Measurements from ENCODE around the gene TEX29.

Gene TEX29

DNA sequence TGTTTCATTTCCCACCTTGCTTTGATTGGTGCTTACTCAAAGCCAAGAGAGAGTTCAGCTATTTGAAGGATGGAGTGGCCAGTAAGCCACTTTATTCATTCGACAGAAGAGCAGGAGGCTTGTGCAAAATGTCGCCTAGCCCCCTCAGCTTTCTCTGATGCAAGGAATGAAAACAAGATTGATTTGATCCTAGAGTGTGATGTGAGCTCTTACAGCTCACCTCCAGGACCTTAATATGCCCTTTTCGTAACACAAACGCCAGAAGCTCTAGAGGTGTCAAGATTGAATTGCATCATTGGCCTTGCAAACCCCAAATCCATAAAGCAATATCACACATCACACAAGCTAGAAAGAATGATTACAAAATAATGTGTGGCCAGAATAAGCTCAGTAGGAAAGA, 36.4 kb downstream of the TEX29 start:
- TF ChIP-seq, protein P1, sequence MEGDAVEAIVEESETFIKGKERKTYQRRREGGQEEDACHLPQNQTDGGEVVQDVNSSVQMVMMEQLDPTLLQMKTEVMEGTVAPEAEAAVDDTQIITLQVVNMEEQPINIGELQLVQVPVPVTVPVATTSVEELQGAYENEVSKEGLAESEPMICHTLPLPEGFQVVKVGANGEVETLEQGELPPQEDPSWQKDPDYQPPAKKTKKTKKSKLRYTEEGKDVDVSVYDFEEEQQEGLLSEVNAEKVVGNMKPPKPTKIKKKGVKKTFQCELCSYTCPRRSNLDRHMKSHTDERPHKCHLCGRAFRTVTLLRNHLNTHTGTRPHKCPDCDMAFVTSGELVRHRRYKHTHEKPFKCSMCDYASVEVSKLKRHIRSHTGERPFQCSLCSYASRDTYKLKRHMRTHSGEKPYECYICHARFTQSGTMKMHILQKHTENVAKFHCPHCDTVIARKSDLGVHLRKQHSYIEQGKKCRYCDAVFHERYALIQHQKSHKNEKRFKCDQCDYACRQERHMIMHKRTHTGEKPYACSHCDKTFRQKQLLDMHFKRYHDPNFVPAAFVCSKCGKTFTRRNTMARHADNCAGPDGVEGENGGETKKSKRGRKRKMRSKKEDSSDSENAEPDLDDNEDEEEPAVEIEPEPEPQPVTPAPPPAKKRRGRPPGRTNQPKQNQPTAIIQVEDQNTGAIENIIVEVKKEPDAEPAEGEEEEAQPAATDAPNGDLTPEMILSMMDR (IDR thresholded peaks at IDR 0.05; ENCODE audit: low read depth, low read length, missing control alignments): no peak
- H3K4me3 ChIP-seq (ENCODE audit: low read depth, low read length): no peak overlapping the region
- DNase-seq (ENCODE audit: low read depth): no peak
- in situ Hi-C loops (cut with HindIII; ENCODE audit: low sequenced_read_pairs): no loop called here

DNA sequence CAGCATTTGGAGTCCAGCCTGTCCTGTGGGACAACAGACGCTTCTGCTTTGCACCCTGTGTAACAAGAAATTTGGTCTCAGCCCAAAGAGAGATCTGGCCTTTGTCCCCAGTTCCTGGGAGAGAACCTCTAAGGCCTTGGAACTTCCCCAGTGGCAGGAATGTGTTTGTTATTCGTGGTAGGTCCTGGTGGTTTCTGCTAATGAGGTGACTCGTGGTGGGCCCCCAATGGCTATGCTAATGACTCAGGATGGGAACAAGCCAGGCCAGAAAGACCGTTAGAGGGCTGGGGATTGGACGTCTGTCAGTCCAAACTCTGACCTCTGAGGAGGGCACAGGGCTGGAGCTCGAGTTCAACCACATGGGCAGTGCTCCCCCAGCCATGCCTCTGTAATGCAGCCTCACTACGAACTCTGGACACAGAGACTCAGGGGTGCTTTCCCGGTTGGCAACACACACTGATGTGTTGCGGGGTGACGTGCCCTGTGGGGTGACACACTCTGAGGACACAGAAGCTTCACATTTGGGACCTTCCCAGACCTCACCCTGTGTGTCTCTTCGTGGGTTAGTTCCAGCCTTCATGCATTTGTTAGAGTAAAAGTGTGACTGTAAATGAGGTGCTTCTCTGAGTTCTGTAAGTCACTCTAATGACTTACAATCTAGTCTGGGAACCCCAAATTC, 38.9 kb downstream of the TEX29 start:
- no peak for DNase-seq (ENCODE audit: low read depth)
- in situ Hi-C loops (cut with HindIII; ENCODE audit: low sequenced_read_pairs): no loop called here
- TF ChIP-seq, protein P1 (IDR thresholded peaks at IDR 0.05; ENCODE audit: low read depth, low read length, missing control alignments): no peak
- H3K4me3 ChIP-seq (ENCODE audit: low read depth, low read length): no peak overlapping the region

DNA sequence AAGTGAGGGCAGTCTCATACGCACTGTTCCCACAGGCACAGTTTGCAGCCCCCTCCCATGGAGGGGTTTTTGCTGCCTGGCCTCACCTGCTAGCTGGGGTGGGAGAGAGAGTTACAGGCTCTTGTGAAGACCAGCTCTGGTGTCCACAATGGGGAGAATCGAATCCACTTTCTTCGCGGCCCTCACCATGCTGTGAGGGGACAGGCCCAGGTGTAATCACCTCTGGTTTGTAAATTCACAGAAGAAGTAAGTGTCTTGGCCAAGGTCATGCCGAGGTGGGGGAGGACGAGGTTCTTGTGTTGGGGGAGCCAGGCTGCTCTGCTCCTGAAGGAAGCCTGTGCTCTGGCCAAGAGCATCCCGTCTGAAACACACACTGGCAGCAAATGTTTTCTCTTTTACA, 39.5 kb downstream of the TEX29 start:
- H3K4me3 ChIP-seq (ENCODE audit: low read depth, low read length): no peak overlapping the region
- TF ChIP-seq, protein P1 (IDR thresholded peaks at IDR 0.05; ENCODE audit: low read depth, low read length, missing control alignments): no peak
- no peak for DNase-seq (ENCODE audit: low read depth)
- in situ Hi-C loops (cut with HindIII; ENCODE audit: low sequenced_read_pairs): no loop called here

DNA sequence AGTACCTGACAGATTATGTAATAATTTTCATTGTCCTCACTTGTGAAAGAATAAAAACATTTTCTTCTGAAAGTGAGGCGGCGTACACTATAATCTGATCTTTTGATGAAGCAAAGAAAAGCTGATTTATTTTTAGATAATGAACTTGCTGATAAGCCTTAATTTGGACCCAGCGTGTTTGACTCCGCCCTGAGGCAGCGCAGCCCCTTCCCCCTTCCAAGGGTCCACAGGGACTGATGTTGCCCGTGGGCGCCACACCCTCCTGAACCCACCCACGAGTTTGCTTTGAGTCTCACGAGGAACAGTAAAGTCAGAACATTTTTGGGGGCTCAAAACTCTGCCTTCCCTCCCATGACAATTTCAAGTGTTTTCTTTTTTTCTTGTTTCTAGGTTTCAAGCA, 40.0 kb downstream of the TEX29 start:
- TF ChIP-seq, protein P1 (IDR thresholded peaks at IDR 0.05; ENCODE audit: low read depth, low read length, missing control alignments): no peak
- in situ Hi-C loops (cut with HindIII; ENCODE audit: low sequenced_read_pairs): no loop called here

DNA sequence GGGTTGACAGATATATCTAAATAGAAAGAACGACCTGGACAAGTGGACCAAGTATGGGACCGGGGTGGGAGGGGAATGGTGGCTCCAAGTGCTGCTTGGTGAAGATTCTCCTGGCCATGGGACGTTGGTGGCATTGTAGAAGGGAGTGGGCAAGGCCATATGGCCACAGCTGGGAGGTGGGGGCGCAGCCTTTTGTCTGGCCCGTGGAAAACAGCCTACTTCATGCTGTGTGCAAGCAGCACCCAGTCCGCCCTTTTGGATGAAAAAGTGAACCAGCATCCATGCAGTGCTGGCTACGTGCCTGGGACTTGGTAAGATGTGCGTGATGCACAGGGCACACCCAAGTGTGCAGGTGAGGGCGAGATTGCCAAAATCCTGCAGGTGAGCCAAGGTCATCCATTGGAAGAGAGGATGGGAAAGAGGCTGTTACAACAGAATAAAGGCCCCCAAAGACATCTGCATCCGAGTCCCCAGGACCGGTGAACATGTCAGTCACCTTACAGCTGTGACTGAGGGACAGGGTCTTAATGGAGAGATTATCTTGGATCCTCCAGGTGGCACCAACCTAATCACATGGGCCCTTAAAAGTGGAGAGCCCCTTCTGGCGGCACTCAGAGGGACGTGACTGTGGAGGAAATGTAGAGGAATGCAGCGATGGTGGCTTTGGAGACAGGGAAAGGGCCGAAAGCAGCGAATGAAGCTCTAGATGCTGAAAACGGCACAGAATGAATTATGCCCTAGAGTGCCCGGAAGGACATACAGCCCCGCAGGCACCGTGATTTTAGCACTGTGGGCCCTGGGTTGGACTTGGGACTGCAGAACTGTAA, 40.8 kb downstream of the TEX29 start:
- TF ChIP-seq, protein P1 (IDR thresholded peaks at IDR 0.05; ENCODE audit: low read depth, low read length, missing control alignments): no peak
- DNase-seq (ENCODE audit: low read depth): no peak
- in situ Hi-C loops (cut with HindIII; ENCODE audit: low sequenced_read_pairs): no loop called here
- no peak overlapping the region for H3K4me3 ChIP-seq (ENCODE audit: low read depth, low read length)

More for the DNA sequence above, 40.0 kb downstream of the TEX29 start:
- H3K4me3 ChIP-seq (ENCODE audit: low read depth, low read length): no peak overlapping the region
- no peak for DNase-seq (ENCODE audit: low read depth)

DNA sequence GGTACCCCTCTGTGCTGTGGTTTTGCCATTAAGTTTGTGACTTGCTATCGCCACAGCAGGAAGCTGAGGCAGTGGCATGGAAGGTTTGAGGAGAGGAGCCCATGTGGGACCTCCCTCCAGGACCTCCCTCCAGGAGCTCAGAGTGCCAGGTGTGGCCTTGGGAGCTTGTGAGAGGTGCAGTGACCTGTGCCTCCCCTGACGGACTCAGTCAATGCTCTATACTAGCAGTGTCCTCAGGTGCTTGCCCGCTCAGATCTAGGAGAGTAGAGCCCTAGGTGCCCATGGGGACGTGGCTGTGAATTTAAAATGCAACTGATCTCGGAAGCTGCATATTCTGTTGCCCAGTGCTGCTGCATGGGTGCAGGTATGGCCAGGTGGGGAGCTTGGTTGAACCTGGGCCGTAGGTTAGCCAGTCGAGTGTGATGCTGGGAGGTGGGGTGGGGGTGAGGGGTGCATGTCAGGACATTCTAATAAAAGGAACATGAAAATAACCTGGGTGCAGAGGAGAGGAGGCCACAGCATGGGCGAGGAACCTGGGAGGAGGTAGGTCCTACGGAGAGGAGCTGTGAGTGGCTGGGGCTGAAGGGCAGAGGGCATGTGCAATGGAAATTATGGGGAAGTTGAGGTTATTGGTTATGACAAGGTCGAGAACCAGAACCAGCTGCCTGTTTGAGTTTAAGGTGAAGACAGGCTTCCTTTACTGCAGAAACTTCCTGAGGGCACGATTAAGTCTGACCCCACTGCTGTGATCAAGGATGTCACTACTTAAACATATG, 41.6 kb downstream of the TEX29 start:
- no peak for DNase-seq (ENCODE audit: low read depth)
- no peak overlapping the region for H3K4me3 ChIP-seq (ENCODE audit: low read depth, low read length)
- TF ChIP-seq, protein P1 (IDR thresholded peaks at IDR 0.05; ENCODE audit: low read depth, low read length, missing control alignments): no peak
- in situ Hi-C loops (cut with HindIII; ENCODE audit: low sequenced_read_pairs): no loop called here
